LNCAP (cell line): ENCODE data around the gene JKAMP.

Source experiments
- CTCF ChIP-seq: fragments of 450-650 bp; IDR thresholded peaks from 2 replicates; pipeline ENCODE4 v1.5.1; 2017; ENCODE audit warnings: mild to moderate bottlenecking

The JKAMP gene

GRCh38 chr14:59543873-59544272 lies 59.6 kb downstream of the JKAMP start:
- TF ChIP-seq CTCF = no peak

GRCh38 chr14:59547310-59547709 lies 63.0 kb downstream of the JKAMP start:
- no peak for TF ChIP-seq CTCF
